CD8-positive, alpha-beta memory T cell (primary cell): ENCODE results near the gene ZNF750. TPM values are rescaled to one million over a fixed set of nuclear protein-coding genes. Genes with fewer than 3 reads are reported as not detected.

Experiments
- CTCF ChIA-PET: fragments of 350-600 bp; sonication (Branson Sonifier 250); formaldehyde crosslinking; loops from one replicate; lab custom pipeline; 2021; ENCODE audit warnings: antibody characterized with exemption; lab: Charles Lee
- POLR2A ChIA-PET: fragments of 350-600 bp; sonication (Branson Sonifier 250); formaldehyde crosslinking; loops from one replicate; lab custom pipeline; 2021; ENCODE audit warnings: antibody characterized with exemption; lab: Charles Lee
- DNase-seq, 5 donors: peaks; one replicate each; pipeline versions ENCODE4 v3.0.0 to v3.0.0-alpha.2; 2020 to 2022; ENCODE audit warnings: mixed read lengths in 1 of 5
- H3K27ac ChIP-seq: one replicate; pipeline ENCODE4 v1.7.0; 2013; ENCODE audit warnings: low read depth, mild to moderate bottlenecking, low read length, moderate library complexity
- H3K27me3 ChIP-seq: 2 replicates; pipeline ENCODE4 v1.7.0; 2013; ENCODE audit warnings: low read length, mild to moderate bottlenecking; ENCODE audit not compliant: insufficient read depth, poor library complexity, severe bottlenecking
- H3K36me3 ChIP-seq: 2 replicates; pipeline ENCODE4 v1.7.0; 2013; ENCODE audit warnings: mild to moderate bottlenecking, low read length, moderate library complexity; ENCODE audit not compliant: insufficient read depth
- H3K4me1 ChIP-seq: 2 replicates; pipeline ENCODE4 v1.7.0; 2013; ENCODE audit warnings: mild to moderate bottlenecking, low read length, moderate library complexity; ENCODE audit not compliant: insufficient read depth
- H3K4me3 ChIP-seq: 2 replicates; pipeline ENCODE4 v1.7.0; 2013; ENCODE audit warnings: mild to moderate bottlenecking, low read length
- H3K9me3 ChIP-seq: 2 replicates; pipeline ENCODE4 v1.7.0; 2013; ENCODE audit warnings: mild to moderate bottlenecking, low read length
- H3K27ac Mint-ChIP-seq, 8 donors: one replicate each; pipeline ENCODE4 v1.8.0; 2020 to 2021; ENCODE audit warnings: mixed read lengths in 8 of 8, mild to moderate bottlenecking in 6 of 8, inconsistent platforms in 3 of 8, moderate library complexity in 3 of 8
- H3K27me3 Mint-ChIP-seq, 2 donors: one replicate each; pipeline ENCODE4 v1.8.0; 2020 to 2021; ENCODE audit warnings: mixed read lengths in 2 of 2, mild to moderate bottlenecking in 1 of 2, moderate library complexity in 1 of 2
- H3K36me3 Mint-ChIP-seq, 3 donors: one replicate each; pipeline ENCODE4 v1.8.0; 2020 to 2021; ENCODE audit warnings: mixed read lengths in 3 of 3, inconsistent platforms in 1 of 3, mild to moderate bottlenecking in 1 of 3
- H3K4me1 Mint-ChIP-seq, 3 donors: one replicate each; pipeline ENCODE4 v1.8.0; 2020 to 2021; ENCODE audit warnings: mixed read lengths in 3 of 3, inconsistent platforms in 1 of 3, mild to moderate bottlenecking in 1 of 3
- H3K4me3 Mint-ChIP-seq, 7 donors: one replicate each; pipeline ENCODE4 v1.8.0; 2020 to 2021; ENCODE audit warnings: mixed read lengths in 7 of 7, mild to moderate bottlenecking in 6 of 7, moderate library complexity in 4 of 7, inconsistent platforms in 2 of 7
- H3K9me3 Mint-ChIP-seq, 5 donors: one replicate each; pipeline ENCODE4 v1.8.0; 2020 to 2022; ENCODE audit warnings: mixed read lengths in 5 of 5, mild to moderate bottlenecking in 3 of 5, moderate library complexity in 2 of 5, inconsistent platforms in 1 of 5
- polyA plus RNA-seq: library from polyadenylated mRNA; unstranded; fragments of 300-500 nt; fragmentation: Illumina TruSeq; gene quantifications from one replicate; pipeline ENCODE4 v1.2.3, GENCODE V29; 2021
- total RNA-seq, 2 experiments: library from RNA; stranded (reverse); gene quantifications; one replicate each; pipeline ENCODE4 v1.2.3, GENCODE V29; 2021

The ZNF750 gene
- total and polyA plus RNA-seq, 3 experiments from 2014 or later, result not detected

- H3K36me3 Mint-ChIP-seq, result peaks cover 0 to 6% (median 2%) of the 10 kb centered on the region in 3 donors
- H3K4me3 Mint-ChIP-seq, result no peak overlapping the region
- no peaks in the 10 kb centered on the region for H3K27me3 ChIP-seq
- H3K9me3 Mint-ChIP-seq, result no peaks in the 10 kb centered on the region
- H3K4me3 ChIP-seq, result no peak overlapping the region
- H3K36me3 ChIP-seq, result no peaks in the 10 kb centered on the region
- ChIA-PET POLR2A (interaction anchor here (0.6 kb wide), 1 partner anchor 31 kb away, joined by 4 read pairs; no protein-coding TSS in a partner anchor), CTCF (interaction anchor here (1.2 kb wide), 1 partner anchor 63 kb away, joined by 3 read pairs; no protein-coding TSS in a partner anchor)
- no peaks in the 10 kb centered on the region for H3K27me3 Mint-ChIP-seq
- H3K4me1 ChIP-seq, result no peaks in the 10 kb centered on the region
- no peak overlapping the region for H3K27ac Mint-ChIP-seq
- H3K9me3 ChIP-seq, result no peaks in the 10 kb centered on the region
- peaks cover 9 to 18% (median 14%) of the 10 kb centered on the region in 3 donors for H3K4me1 Mint-ChIP-seq
- H3K27ac ChIP-seq, result no peak overlapping the region
- DNase-seq, result no peak
Measured at GRCh38 chr17:82844796-82845162, 5.0 kb upstream of the ZNF750 start.

DNA sequence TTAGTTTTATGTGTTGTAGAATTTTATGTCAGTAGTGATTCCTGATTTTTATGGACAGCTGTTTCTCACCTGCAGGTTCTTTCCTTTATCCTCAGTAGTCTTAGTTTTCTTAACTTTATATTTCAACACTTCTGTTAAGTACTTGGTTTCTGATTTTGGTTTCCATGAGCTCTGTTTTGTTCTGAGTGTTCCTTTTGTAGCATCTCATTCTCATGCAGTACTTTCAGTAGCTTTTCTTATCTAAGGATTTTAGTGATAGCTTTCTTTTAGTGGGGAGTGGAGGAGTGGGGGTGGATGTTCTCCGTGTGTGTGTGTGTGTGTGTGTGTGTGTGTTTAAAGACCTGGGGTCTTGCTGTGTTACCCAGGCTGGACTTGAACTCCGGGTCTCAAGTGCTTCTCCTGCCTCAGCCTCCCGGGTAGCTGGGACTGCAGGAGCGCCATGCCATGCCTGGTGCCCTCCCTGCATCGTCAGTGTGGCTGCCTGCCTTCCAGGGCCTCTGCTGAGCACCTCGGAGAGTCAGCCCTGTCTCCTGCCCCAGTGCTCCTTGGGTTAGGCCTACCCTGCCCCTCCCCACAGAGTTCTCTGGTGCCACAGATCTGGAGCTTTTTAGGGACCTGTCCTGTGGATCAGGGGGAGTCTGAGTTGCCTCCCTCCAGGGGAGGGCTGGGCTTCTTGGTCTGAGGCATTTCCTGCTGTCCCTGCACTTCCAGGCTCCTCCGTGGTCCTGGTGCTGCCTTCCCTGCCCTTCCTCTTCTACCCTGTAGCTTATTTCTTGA is 4.3 kb upstream of the ZNF750 start:
- no peaks in the 10 kb centered on the region for H3K36me3 ChIP-seq
- Mint-ChIP-seq H3K27ac (peak overlapping the region in 5 of 8 donors; percentile 6 to 92 (median 54)), H3K4me3 (no peak overlapping the region), H3K4me1 (peaks cover 6 to 13% (median 10%) of the 10 kb centered on the region in 3 donors), H3K27me3 (no peaks in the 10 kb centered on the region), H3K36me3 (peaks cover 0 to 3% (median 0%) of the 10 kb centered on the region in 3 donors), H3K9me3 (no peaks in the 10 kb centered on the region)
- H3K4me1 ChIP-seq, result no peaks in the 10 kb centered on the region
- ChIA-PET CTCF (interaction anchor here (1.1 to 1.2 kb wide), 2 partner anchors 11 to 62 kb away, joined by 3 read pairs; no protein-coding TSS in a partner anchor), POLR2A (interaction anchor here (0.6 kb wide), 1 partner anchor 31 kb away, joined by 4 read pairs; no protein-coding TSS in a partner anchor)
- H3K27me3 ChIP-seq, result no peaks in the 10 kb centered on the region
- DNase-seq, result no peak
- no peak overlapping the region for H3K27ac ChIP-seq
- no peak overlapping the region for H3K4me3 ChIP-seq
- H3K9me3 ChIP-seq, result no peaks in the 10 kb centered on the region

DNA sequence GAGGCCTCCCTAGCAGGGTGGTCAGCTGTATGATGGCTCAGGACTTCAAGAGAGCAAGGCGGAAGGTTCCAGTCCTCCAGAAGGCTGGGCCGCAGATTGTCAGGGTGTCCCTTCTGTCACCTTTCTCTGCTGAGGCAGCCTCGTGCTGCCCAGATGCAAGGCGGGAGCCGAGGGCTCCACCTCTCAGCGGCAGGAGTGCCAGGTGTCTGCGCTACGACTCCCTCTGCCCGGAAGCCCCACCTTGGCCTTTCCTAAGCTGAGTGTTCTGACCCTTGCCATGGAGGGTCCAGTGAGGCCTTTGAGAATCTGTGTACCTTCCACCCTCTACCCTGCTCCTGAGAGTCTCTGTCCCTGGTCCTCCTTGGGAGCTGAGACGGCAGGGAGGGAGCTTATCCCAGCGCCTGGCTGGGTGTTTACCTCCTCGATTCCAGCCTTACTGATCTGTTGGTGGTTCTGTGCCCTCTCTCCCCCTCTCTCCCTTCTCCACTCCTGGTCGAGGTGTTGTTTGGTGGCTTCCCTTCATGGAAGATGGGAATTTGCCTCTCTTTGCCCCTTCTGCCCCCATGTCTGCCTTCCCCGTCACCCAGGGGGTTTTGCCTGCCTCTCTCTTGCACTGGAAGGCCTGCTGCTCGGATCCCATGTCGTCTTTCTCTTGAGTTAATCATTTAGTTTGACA is 2.2 kb upstream of the ZNF750 start:
- ChIA-PET CTCF (no interaction called here), POLR2A (no interaction called here)
- Histone ChIP-seq H3K4me3 (no peak overlapping the region), H3K27me3 (no peaks in the 10 kb centered on the region), H3K9me3 (no peaks in the 10 kb centered on the region), H3K36me3 (no peaks in the 10 kb centered on the region), H3K27ac (no peak overlapping the region), H3K4me1 (no peaks in the 10 kb centered on the region)
- Mint-ChIP-seq H3K36me3 (peaks cover 0 to 2% (median 0%) of the 10 kb centered on the region in 3 donors), H3K27ac (peak overlapping the region in 2 of 8 donors; percentile 50 to 60), H3K27me3 (no peaks in the 10 kb centered on the region), H3K9me3 (no peaks in the 10 kb centered on the region), H3K4me3 (no peak overlapping the region), H3K4me1 (peaks cover 0 to 2% (median 0%) of the 10 kb centered on the region in 3 donors)
- no peak for DNase-seq

DNA sequence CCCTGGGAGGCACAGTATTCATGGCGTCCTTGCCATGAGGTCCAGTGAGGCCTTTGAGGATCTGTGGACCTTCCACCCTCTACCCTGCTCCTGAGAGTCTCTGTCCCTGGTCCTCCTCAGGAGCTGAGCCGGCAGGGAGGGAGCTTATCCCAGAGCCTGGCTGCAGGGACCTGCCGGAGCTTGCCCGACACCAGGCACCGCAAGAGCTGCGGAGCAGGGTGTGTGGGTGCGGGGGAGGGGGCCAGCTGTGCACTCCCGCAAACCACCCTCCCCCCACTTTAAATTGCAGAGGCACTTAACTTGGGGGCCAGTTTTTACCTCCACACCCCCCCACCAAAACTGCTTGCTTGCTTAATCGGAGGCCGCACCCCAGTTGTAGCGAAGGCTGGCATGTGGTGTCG is 609 bp upstream of the ZNF750 start:
- no peak overlapping the region for H3K27ac ChIP-seq
- H3K27me3 ChIP-seq, result no peaks in the 10 kb centered on the region
- Mint-ChIP-seq H3K36me3 (peaks cover 0 to 8% (median 2%) of the 10 kb centered on the region in 3 donors), H3K27me3 (no peaks in the 10 kb centered on the region), H3K4me3 (peak overlapping the region in 1 of 7 donors; percentile 9), H3K4me1 (peaks cover 0 to 6% (median 3%) of the 10 kb centered on the region in 3 donors), H3K27ac (peak overlapping the region in 1 of 8 donors; percentile 30), H3K9me3 (no peaks in the 10 kb centered on the region)
- ChIA-PET POLR2A (no interaction called here), CTCF (interaction anchor here (1.4 kb wide), 1 partner anchor 43 kb away, joined by 3 read pairs; no protein-coding TSS in a partner anchor)
- DNase-seq, result no peak
- no peaks in the 10 kb centered on the region for H3K36me3 ChIP-seq
- H3K4me1 ChIP-seq, result no peaks in the 10 kb centered on the region
- H3K4me3 ChIP-seq, result no peak overlapping the region
- H3K9me3 ChIP-seq, result no peaks in the 10 kb centered on the region

DNA sequence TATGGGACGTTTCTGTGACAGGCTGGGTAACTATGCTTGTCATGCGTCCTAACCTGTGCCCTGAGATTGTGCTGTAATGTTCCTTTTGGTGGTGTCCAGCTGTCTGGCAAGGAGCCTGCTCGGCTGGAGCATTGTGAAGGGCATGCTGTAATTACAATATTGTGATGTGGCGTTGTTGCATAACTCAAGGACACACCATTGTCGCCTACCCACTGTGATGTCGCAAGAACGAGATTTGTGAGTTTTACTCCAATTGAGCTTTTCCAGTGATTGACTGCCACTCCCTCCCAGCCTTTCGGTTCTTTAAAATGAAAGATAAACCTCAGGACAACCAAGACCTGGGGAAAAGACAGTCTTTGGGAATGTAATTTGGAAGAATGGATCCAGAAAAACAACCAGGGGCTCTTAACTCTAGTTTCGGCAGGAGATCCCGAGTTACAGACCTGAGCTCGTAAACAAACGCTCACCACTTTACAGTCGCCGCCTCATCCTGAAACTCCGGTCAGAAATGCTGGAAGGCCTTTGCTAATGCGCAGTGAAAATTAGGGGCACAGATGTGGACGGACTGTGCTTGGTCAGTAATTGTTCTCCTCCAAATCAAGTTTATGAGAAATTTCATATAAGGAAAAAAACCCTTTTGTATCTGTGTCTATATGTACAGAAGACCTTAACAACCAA is 1.3 kb downstream of the ZNF750 start:
- no peak for DNase-seq
- Mint-ChIP-seq H3K4me3 (no peak overlapping the region), H3K27me3 (no peaks in the 10 kb centered on the region), H3K9me3 (no peaks in the 10 kb centered on the region), H3K4me1 (peaks cover 0 to 6% (median 3%) of the 10 kb centered on the region in 3 donors), H3K27ac (no peak overlapping the region), H3K36me3 (peaks cover 0 to 12% (median 2%) of the 10 kb centered on the region in 3 donors)
- Histone ChIP-seq H3K9me3 (no peaks in the 10 kb centered on the region), H3K4me3 (no peak overlapping the region), H3K4me1 (no peaks in the 10 kb centered on the region), H3K27me3 (no peaks in the 10 kb centered on the region), H3K36me3 (no peaks in the 10 kb centered on the region), H3K27ac (no peak overlapping the region)
- CTCF ChIA-PET, result no interaction called here
- POLR2A ChIA-PET, result no interaction called here

DNA sequence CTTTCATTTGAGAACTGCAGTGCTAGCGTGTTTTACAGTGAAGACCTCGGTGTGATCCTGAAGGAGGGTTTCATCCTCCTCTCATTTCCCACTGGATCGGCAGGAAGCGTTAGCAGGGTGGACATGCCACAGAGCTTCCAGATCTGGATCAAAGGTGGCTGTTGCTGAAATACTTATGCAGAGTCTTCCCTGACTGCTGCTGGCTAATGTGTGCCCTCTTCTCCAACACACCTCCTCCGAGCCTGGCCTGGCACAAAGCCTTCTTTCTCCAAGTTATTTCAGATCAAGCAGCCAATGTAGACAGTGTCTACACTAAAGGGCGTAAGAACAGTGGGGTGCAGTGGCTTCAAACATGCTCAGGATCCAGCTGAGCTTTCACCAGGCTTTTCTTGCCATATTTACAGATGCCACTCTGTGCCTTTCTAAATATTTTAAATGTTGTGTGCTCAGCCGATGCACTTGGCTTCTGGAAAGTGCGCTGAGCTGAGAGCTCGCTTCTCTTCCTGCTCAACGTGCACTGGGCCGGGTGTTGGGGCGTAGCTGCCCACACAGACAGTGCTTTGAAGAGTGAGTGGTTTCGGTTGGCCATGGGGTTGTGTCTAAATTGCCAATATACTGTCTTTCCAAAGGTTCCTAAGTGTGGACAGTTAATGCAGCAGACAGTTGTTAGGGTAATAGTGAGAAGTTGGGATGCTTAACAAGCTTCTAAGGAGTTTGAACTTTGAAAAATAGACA is 2.1 kb downstream of the ZNF750 start:
- Mint-ChIP-seq H3K4me1 (peaks cover 0 to 6% (median 3%) of the 10 kb centered on the region in 3 donors), H3K9me3 (no peaks in the 10 kb centered on the region), H3K36me3 (peaks cover 0 to 18% (median 2%) of the 10 kb centered on the region in 3 donors), H3K27ac (peak overlapping the region in 2 of 8 donors; percentile 27 to 40), H3K27me3 (no peaks in the 10 kb centered on the region), H3K4me3 (no peak overlapping the region)
- H3K27me3 ChIP-seq, result no peaks in the 10 kb centered on the region
- ChIA-PET CTCF (no interaction called here), POLR2A (interaction anchor here (0.9 kb wide), 1 partner anchor 19 kb away, joined by 3 read pairs; no protein-coding TSS in a partner anchor)
- H3K27ac ChIP-seq, result no peak overlapping the region
- no peaks in the 10 kb centered on the region for H3K36me3 ChIP-seq
- no peaks in the 10 kb centered on the region for H3K4me1 ChIP-seq
- DNase-seq, result no peak
- no peak overlapping the region for H3K4me3 ChIP-seq
- no peaks in the 10 kb centered on the region for H3K9me3 ChIP-seq

GRCh38 chr17:82836823-82837357 is 2.9 kb downstream of the ZNF750 start:
- no peak overlapping the region for H3K4me3 ChIP-seq
- H3K36me3 Mint-ChIP-seq, result peaks cover 0 to 26% (median 2%) of the 10 kb centered on the region in 3 donors
- no peak for DNase-seq
- no peaks in the 10 kb centered on the region for H3K27me3 ChIP-seq
- H3K27me3 Mint-ChIP-seq, result no peaks in the 10 kb centered on the region
- no peak overlapping the region for H3K4me3 Mint-ChIP-seq
- H3K4me1 Mint-ChIP-seq, result peaks cover 0 to 6% (median 3%) of the 10 kb centered on the region in 3 donors
- CTCF ChIA-PET, result no interaction called here
- peak overlapping the region in 4 of 8 donors; percentile 18 to 92 (median 30) for H3K27ac Mint-ChIP-seq
- H3K27ac ChIP-seq, result no peak overlapping the region
- POLR2A ChIA-PET, result interaction anchor here (0.9 kb wide), 1 partner anchor 18 kb away, joined by 3 read pairs; no protein-coding TSS in a partner anchor
- no peaks in the 10 kb centered on the region for H3K9me3 Mint-ChIP-seq
- H3K9me3 ChIP-seq, result no peaks in the 10 kb centered on the region
- no peaks in the 10 kb centered on the region for H3K4me1 ChIP-seq
- H3K36me3 ChIP-seq, result no peaks in the 10 kb centered on the region
